ENCODE data around the gene SLC25A30. TPM values are rescaled to one million over a fixed set of nuclear protein-coding genes. Genes with fewer than 3 reads are reported as not detected.

Gene SLC25A30
- total RNA-seq (10 to 100 TPM; 16.6 to 45.6 (median 19.2) TPM), polyA plus RNA-seq (10 to 100 TPM in 1 of 3 donors, 1 to 10 TPM in 2; 3.4 to 34.7 (median 7.2) TPM)
- long read RNA-seq, donor 1, partial matches to known transcripts, result 0 of 4 reads
- long read RNA-seq, donor 1, other reads (novel, unspliced or antisense), result 0 of 4 reads
- long read RNA-seq, donor 2, full-length matches to known transcripts, result 4 of 4 reads
- long read RNA-seq, donor 2, partial matches to known transcripts, result 0 of 4 reads
- long read RNA-seq, donor 2, other reads (novel, unspliced or antisense), result 0 of 4 reads
- long read RNA-seq, donor 3, partial matches to known transcripts, result 0 of 4 reads
- long read RNA-seq, donor 3, other reads (novel, unspliced or antisense), result 0 of 4 reads
- long read RNA-seq, donor 4, partial matches to known transcripts, result 0 of 1 reads
- long read RNA-seq, donor 4, other reads (novel, unspliced or antisense), result 1 of 1 reads
- long read RNA-seq, donor 5, transcript SLC25A30-204 (10 exons, 3,670 nt), result major isoform, 5 of 8 reads
- long read RNA-seq, donor 5, partial matches to known transcripts, result 0 of 8 reads
- long read RNA-seq, donor 5, other reads (novel, unspliced or antisense), result 3 of 8 reads
- long read RNA-seq, donor 6, partial matches to known transcripts, result 0 of 1 reads
- long read RNA-seq, donor 6, other reads (novel, unspliced or antisense), result 1 of 1 reads
- long read RNA-seq, donor 7, partial matches to known transcripts, result 0 of 3 reads
- long read RNA-seq, donor 7, other reads (novel, unspliced or antisense), result 0 of 3 reads
- long read RNA-seq, donor 8, transcript SLC25A30-204 (10 exons, 3,670 nt), result major isoform, 11 of 11 reads
- long read RNA-seq, donor 8, partial matches to known transcripts, result 0 of 11 reads
- long read RNA-seq, donor 8, other reads (novel, unspliced or antisense), result 0 of 11 reads
- long read RNA-seq, donor 9, transcript SLC25A30-204 (10 exons, 3,670 nt), result major isoform, 5 of 5 reads
- long read RNA-seq, donor 9, partial matches to known transcripts, result 0 of 5 reads
- long read RNA-seq, donor 9, other reads (novel, unspliced or antisense), result 0 of 5 reads
- long read RNA-seq, donor 10, partial matches to known transcripts, result 0 of 3 reads
- long read RNA-seq, donor 10, other reads (novel, unspliced or antisense), result 0 of 3 reads

GRCh38 chr13:45417790-45418534, at the start of gene SLC25A30:
Gene SLC25A30 (minus strand): TSS chr13:45418373. CDS start chr13:45411425, 6,948 bp downstream.
- no peak for TF ChIP-seq CTCF (IDR thresholded peaks at IDR 0.05)
- TF ChIP-seq POLR2A (IDR thresholded peaks at IDR 0.05), result peak; percentile 24 to 82
- DNase-seq, result peak; percentile 96 to 98 (median 97)
- no peaks in the 10 kb centered on the region for H3K9me3 ChIP-seq (replicated peaks in 1 of 3)
- peak within 1 kb of the TSS; percentile 70 to 96 (median 88) for H3K27ac ChIP-seq
- no peaks in the 10 kb centered on the region for H3K27me3 ChIP-seq
- peak within 1 kb of the TSS; percentile 26 to 63 (median 50) for H3K4me3 ChIP-seq
- H3K36me3 ChIP-seq (replicated peaks in 1 of 2), result no peaks in the 10 kb centered on the region
- peaks cover 11 to 23% of the 10 kb centered on the region in 2 donors for H3K4me1 ChIP-seq (replicated peaks in 1 of 2)
- 0 to 1% (median 0%) methylated on average over 19 to 64 of the region's 64 CpGs; no CpG with 5 or more reads in 1 of the 4 donors for WGBS, 4 donors
- intact Hi-C loops (cut with DNase I), result loop anchor here in 1 of 2 donors (10.0 kb wide), 1 partner anchor 47 kb away; the partner anchor contains the start of gene COG3

GRCh38 chr13:45466359-45466758, 48.2 kb upstream of the SLC25A30 start:
- TF ChIP-seq CTCF (IDR thresholded peaks at IDR 0.05) (no peak), POLR2A (IDR thresholded peaks at IDR 0.05) (no peak)
- H3K4me1 ChIP-seq (replicated peaks in 1 of 2), result peaks cover 37 to 58% of the 10 kb centered on the region in 2 donors
- 72 to 83% (median 78%) methylated on average over 4 of the region's 4 CpGs for WGBS, 4 donors
- no peak for DNase-seq
- peak overlapping the region in 2 of 5 donors; percentile 11 to 92 for H3K27ac ChIP-seq
- H3K36me3 ChIP-seq (replicated peaks in 1 of 2), result no peaks in the 10 kb centered on the region
- no peaks in the 10 kb centered on the region for H3K27me3 ChIP-seq
- H3K9me3 ChIP-seq (replicated peaks in 1 of 3), result no peaks in the 10 kb centered on the region
- H3K4me3 ChIP-seq, result peak overlapping the region in 1 of 4 donors; percentile 66
- intact Hi-C loops (cut with DNase I), result loop anchor here in 1 of 2 donors (10.0 kb wide), 1 partner anchor 52 kb away; the partner anchor contains the start of gene SLC25A30

GRCh38 chr13:45464687-45465453, 46.7 kb upstream of the SLC25A30 start, which contains the start of gene COG3:
Gene COG3 (plus strand): TSS chr13:45464939. CDS start chr13:45465037, 98 bp downstream.
- intact Hi-C loops (cut with DNase I), result loop anchor here in 1 of 2 donors (10.0 kb wide), 1 partner anchor 50 kb away; the partner anchor contains the start of gene SLC25A30
- no peaks in the 10 kb centered on the region for H3K36me3 ChIP-seq (replicated peaks in 1 of 2)
- peak within 1 kb of the TSS; percentile 77 to 92 (median 91) for H3K27ac ChIP-seq
- peak; percentile 78 to 79 for TF ChIP-seq POLR2A (IDR thresholded peaks at IDR 0.05)
- TF ChIP-seq CTCF (IDR thresholded peaks at IDR 0.05), result peak in 2 of 6 experiments; percentile 2 to 35
- H3K4me3 ChIP-seq, result peak within 1 kb of the TSS; percentile 44 to 97 (median 80)
- no peaks in the 10 kb centered on the region for H3K9me3 ChIP-seq (replicated peaks in 1 of 3)
- WGBS, 4 donors, result 0 to 1% (median 1%) methylated on average over 25 to 63 of the region's 63 CpGs
- peaks cover 35 to 47% of the 10 kb centered on the region in 2 donors for H3K4me1 ChIP-seq (replicated peaks in 1 of 2)
- peak; percentile 93 to 98 (median 96) for DNase-seq
- no peaks in the 10 kb centered on the region for H3K27me3 ChIP-seq
